ENCODE data around the gene ZNF609.

The ZNF609 gene

DNA sequence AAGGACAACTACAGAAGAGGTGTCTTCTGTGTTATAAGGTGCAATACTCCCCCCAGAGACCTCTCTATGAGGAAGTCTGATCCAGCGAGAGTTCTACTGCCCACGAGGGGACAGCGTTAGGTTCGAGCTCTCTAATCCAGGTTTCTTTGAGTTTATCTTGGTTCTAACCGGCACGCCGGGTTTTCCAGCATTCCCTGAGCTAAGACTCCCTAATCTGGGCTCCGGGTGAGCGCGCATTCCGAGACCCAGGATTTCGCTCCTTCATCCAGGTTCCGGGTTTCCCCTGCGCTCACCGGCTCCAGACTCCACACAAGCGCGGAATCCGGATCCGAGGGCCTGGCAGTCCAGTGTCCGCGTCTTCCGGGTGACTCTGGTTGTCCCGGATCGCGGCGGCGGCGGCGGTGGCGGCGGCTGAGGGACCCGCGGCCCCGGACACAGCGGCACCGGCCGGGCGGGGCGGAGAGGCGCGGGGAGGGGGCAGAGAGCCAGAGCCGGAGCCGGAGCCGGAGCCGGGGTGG, at the start of gene ZNF609:
ZNF609 (plus strand) TSS at position 373 of the 518 bp plus-strand sequence. CDS start 38,842 bp downstream, outside the sequence.
- peak; percentile 81 for DNase-seq (ENCODE audit: low read depth)
- TF ChIP-seq, protein P1, sequence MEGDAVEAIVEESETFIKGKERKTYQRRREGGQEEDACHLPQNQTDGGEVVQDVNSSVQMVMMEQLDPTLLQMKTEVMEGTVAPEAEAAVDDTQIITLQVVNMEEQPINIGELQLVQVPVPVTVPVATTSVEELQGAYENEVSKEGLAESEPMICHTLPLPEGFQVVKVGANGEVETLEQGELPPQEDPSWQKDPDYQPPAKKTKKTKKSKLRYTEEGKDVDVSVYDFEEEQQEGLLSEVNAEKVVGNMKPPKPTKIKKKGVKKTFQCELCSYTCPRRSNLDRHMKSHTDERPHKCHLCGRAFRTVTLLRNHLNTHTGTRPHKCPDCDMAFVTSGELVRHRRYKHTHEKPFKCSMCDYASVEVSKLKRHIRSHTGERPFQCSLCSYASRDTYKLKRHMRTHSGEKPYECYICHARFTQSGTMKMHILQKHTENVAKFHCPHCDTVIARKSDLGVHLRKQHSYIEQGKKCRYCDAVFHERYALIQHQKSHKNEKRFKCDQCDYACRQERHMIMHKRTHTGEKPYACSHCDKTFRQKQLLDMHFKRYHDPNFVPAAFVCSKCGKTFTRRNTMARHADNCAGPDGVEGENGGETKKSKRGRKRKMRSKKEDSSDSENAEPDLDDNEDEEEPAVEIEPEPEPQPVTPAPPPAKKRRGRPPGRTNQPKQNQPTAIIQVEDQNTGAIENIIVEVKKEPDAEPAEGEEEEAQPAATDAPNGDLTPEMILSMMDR (IDR thresholded peaks at IDR 0.05; ENCODE audit: control insufficient read depth, extremely low read depth, insufficient read depth): no peak

DNA sequence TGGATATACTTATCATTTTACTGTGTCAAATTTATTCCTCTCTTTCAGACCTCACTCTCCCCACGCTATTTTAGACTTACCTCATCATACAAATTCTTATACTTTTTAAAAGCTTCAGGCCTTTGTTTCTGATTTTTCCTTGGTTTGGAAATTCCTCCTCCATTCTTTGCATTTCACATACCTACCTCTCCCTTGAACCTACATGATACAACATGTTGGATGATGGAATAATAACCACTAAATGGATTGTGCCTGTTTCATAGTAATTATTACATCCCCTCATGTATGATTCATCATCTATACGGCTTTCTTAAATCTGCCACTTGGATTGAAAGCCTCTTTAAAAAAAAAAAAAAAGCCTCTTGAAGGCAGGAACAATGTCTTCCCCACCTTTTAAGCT, 48.2 kb upstream of the ZNF609 start:
- no peak overlapping the region for H3K4me3 ChIP-seq (ENCODE audit: low read depth, low read length)
- TF ChIP-seq, protein P1 (IDR thresholded peaks at IDR 0.05; ENCODE audit: control insufficient read depth, extremely low read depth, insufficient read depth): no peak
- no peak for DNase-seq (ENCODE audit: low read depth)

More for the DNA sequence above, at the start of gene ZNF609:
- H3K4me3 ChIP-seq (ENCODE audit: low read depth, low read length): peak within 1 kb of the TSS; percentile 58

DNA sequence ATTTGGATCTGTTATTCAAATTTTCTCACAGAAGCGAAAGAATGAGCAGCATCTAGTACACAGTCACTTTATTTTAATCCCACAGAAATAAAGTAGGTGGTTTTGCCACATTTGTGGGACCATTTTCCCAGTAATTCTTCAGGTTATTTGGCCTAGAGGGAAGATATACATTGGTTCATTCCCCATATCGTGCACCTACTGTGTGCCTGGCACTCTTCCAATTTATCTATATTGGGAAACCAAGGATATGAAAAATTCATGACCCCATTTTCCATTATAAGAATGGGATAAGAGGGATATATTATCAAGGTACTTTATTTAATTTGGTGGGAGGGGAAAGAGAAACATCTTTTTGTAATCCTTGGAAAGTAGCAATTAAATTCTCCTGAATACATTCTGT, 37.7 kb upstream of the ZNF609 start:
- no peak for DNase-seq (ENCODE audit: low read depth)
- H3K4me3 ChIP-seq (ENCODE audit: low read depth, low read length): no peak overlapping the region
- TF ChIP-seq, protein P1 (IDR thresholded peaks at IDR 0.05; ENCODE audit: control insufficient read depth, extremely low read depth, insufficient read depth): no peak

GRCh38 chr15:64423970-64424369, 36.4 kb upstream of the ZNF609 start:
- H3K4me3 ChIP-seq (ENCODE audit: low read depth, low read length): no peak overlapping the region
- TF ChIP-seq, protein P1 (IDR thresholded peaks at IDR 0.05; ENCODE audit: control insufficient read depth, extremely low read depth, insufficient read depth): no peak
- DNase-seq (ENCODE audit: low read depth): no peak

GRCh38 chr15:64425221-64425620, 35.2 kb upstream of the ZNF609 start:
- DNase-seq (ENCODE audit: low read depth): no peak
- no peak overlapping the region for H3K4me3 ChIP-seq (ENCODE audit: low read depth, low read length)
- TF ChIP-seq, protein P1 (IDR thresholded peaks at IDR 0.05; ENCODE audit: control insufficient read depth, extremely low read depth, insufficient read depth): no peak

GRCh38 chr15:64426845-64427465, 33.4 kb upstream of the ZNF609 start:
- DNase-seq (ENCODE audit: low read depth): no peak
- H3K4me3 ChIP-seq (ENCODE audit: low read depth, low read length): no peak overlapping the region

More at GRCh38 chr15:64426845-64427465, 33.4 kb upstream of the ZNF609 start:
- TF ChIP-seq, protein P1 (IDR thresholded peaks at IDR 0.05; ENCODE audit: control insufficient read depth, extremely low read depth, insufficient read depth): peak; percentile 39; the same call in 1 of the 2 replicates
